CD4-positive, alpha-beta T cell treated with Interleukin-4 for 4 hours (primary cell): ENCODE data around the gene CTLA4.

Source experiments
- DNase-seq: peaks from one replicate; pipeline ENCODE4 v3.0.0-alpha.2; 2020

CTLA4 gene

DNA sequence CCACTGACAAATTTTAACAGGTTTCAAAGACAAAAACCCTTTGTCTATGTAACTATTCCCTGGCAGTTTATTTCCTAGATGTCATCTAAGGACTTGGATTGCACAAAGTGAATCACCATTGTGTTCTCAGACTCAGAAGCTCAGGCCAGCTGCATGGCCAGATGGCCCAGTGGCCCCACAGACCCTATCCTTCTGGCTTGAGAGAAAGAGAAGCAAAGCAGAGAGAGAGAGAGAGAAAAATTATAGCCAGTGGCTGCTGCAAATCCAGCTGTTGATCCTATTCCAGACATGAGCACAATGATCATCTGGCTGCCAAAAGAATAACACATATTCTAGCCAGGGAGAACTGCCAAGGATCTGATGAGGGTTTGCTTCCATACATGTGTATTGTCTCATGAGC, 25.8 kb downstream of the CTLA4 start:
- DNase-seq = no peak

DNA sequence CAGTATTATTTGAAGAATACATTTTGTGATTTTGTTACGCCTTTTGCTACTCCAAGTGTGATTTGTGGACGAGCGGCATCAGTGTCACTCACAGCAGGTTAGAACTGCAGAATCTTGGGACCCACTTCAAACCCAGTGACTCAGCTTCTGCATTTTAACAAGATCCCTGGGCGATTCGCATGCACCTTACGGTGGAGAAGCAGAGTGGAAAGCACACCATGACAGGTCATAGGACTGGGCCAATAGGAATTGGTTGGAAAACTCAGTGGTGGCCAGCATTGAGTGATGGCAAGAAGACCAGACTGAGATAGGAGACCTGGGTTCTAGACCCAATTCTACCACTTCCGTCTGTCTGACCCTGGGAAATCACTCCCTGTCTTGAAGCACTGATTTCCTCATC, 26.3 kb downstream of the CTLA4 start:
- DNase-seq = no peak

DNA sequence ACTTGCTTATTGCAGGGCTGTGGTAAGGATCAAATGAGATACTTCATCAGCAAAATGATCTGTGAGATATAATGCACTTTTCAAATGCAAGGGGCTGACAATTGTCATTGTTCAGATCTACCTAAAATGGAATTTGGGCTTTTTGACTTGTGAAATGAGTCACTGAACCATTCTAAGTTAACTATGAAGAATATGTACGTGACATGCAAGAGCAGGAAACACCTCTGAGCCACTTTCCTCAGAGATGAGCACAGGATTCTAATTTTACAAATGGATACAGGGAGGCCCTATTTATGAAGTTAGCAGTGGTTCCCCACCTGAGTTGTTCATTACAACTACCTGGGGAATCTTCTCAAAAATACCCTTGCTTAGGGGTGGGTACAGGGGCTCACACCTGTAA, 26.7 kb downstream of the CTLA4 start:
- DNase-seq = no peak

DNA sequence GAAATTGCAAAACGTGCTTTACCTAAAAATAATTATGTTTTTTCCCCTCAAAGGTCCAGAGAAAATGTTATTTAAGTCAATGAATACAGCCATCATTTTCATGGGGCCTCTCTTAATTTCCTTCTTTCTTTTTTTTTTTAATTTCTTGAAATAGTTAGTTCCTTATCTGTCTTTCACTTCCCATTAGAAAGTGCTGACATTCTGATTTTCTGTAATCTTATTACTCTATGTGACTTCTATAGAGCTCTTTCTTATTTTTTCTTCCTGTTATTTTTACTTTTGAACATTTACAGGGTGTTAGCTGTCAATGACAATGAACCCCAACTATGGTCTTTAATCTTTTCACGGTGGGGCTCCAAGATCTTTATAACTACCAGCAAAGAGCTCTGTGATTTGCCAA, 30.0 kb downstream of the CTLA4 start:
- DNase-seq = no peak

DNA sequence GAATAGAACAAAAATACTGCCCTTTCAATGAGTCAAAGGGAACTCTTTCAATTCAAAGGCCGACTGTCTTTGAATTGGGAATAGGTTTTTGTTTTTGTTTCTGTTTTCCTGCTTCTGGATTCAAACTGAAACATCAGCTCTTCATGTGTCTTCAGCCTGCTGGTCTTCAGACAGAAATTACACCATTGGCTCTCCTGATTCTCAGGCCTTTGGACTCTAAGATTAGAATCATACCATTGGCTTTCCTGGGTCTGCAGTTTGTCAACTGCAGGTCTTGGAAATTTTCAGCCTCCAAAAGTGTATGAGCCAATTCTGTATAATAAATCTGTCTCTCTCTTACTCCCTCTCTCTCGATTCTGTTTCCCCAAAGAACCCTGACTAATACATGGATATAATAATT, 31.1 kb downstream of the CTLA4 start:
- no peak for DNase-seq

DNA sequence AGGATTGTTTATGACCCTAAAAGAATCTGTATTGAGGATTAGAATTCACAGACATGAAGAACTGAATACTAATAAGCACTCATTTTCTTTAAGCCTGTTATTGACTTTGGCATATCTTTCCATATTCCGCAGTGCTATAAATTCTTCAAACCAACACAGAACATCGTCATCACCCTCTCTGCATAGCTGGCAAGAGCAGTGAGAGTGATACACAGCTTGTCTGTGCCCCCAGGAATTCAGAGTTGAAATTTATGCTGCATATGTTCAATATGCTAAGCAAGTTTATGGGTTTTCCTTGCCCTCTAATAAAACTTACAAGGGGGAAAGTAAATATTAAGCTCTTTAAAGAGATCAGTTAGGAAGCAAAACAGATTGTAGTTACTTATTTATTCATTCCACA, 32.7 kb downstream of the CTLA4 start:
- DNase-seq = no peak

DNA sequence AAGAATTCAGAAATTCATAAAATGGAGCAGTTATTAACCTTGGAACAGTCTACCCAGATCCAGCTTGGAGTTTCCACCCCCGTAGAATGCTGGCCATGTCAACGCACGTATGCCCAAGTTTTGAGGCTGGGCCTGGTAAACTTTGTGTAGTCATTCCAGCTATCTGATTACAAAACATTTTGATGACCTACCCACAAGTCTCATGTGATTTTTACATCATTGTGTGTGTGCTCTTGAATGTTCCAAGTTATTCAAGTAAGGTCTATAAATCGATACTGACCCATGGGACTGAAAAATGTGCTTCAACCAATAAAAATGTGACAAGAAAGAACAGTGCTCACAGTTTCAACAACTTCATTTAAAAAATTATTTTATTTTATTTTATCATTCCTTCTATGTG, 36.5 kb downstream of the CTLA4 start:
- no peak for DNase-seq

DNA sequence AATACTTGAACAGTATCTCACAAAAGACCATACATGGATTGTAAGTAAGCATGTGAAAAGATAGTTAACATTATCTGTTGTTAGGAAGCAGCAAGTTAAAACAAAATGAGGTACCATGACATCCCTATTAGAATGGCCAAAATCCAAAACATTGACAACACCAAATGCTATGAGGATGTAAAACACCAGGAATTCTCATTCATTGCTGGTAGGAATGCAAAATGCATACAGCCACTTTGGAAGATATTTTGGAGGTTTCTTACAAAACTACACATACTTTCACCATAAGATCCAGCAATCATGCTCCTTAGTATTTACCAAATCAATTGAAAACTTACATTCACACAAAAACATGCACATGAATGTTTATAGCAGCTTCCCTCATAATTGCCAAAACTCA, 38.1 kb downstream of the CTLA4 start:
- DNase-seq = no peak

DNA sequence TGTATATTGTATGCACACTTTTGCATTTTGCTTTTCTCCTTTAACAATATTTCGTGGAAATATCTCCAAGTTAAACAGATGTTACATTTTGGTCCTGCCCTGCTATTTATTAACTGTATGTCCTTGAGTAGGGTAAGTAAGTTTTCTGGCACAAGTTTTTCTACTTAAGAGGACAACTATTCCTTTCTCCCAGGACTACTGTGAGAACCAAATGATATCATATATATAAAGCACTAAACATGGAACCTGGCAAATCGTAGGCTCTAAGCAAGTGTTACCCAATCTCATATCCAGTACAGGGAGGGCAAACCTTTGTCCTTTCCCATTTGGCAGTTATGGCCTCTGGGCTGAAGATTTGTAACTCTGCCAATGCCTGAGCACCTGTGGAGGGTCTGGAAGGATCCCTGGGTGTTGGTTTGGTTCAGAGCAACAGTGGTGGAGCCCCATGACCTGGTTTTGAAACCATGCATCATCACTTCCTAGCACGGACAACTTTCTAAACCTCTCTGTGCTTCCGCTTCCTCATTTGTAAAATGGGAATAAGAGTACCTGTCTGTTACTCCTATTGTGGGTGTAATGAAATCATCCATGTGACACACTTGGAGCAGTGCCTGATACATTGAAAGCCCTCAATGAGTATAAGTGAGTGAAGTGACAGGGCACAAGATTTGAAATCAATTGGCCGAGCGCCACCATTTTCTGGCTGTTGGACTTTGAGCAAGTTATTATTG, 40.7 kb downstream of the CTLA4 start:
- no peak for DNase-seq

DNA sequence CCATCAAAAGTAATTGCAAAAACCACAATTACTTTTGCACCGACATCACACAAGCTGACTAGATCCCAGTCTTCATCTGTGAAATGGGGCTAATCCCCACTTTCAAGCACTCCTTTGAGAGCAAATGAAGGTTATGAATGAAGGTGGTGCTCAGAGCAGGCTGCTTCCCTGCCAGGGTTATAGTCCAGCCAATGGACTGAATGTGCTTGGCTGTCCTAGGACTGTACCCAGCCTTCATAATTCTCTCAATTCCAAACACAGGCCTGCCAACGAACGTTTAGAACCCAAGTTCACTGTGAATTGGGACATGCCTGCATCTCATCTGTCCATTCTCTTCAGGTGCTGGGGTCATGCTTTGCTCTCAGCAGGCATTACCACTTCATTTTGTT, 41.2 kb downstream of the CTLA4 start:
- DNase-seq = no peak

DNA sequence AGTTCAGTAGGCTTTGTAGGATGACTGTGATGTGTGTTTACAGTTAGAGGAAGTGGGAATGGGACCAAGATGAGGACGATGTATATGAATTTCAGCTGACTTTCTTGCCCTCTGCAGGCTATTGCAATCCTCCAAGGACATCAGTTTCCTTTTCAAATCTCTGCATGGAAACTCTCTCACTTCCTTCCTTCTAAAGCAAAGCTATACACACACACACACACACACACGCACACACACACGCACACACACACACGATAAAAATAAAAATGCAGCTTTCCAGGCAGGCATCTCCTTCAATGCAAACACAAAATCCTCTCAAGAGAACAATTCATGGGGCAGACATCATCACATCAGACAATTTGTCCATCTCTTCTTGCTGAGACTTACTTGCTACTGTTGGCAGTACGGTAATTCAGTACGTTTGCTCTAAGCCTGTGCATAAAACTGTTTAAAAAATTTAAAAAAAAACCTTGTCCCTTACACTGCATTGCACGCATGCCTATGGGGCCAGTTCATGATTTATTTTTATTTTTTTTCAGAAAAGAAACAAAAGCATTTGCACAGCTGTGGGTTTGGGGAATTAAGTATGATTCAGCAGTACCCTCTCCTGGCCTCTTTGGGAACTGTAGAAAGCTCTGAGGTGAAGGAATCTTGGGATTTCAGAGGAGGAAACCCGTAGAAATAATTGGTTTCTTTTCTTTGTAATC, 41.8 kb downstream of the CTLA4 start:
- peak; percentile 39 for DNase-seq

DNA sequence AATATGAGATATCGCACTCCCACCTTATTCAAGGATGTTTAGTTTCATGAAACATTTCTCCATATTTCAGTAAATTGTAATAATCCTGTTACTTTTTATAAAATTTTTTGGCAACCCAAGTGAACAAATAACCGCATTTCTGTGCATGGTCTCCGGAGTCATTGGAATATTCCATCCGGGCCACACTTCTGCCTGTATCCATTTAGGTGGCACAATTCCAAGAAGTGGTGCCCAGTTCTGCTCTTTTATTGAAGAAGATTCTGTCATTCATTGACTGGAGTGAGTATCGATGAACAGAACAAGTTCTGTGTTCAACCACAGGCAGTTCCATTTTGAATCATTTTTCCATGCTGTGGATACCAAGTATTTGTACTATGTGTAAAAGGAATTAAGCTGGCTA, 42.4 kb downstream of the CTLA4 start:
- DNase-seq = no peak

DNA sequence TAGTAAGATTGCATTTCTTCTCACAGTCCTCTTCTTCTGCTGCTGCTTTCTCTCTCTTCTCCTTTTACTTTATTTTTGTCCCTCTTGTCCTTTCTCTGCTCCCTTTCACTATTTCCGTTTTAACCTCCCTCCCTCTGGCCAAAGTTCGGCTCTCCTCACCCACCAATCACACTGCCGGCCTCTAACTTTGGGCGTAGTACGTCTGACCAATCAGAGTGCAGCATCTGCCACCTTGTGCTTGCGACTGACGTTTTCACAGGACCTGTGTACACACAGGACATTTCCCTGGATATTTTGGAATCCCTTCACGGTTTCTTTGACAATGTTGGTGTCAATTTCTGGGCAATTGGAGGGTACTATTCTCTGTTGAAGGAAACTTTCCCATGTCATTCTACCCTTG, 46.4 kb downstream of the CTLA4 start:
- DNase-seq = no peak

DNA sequence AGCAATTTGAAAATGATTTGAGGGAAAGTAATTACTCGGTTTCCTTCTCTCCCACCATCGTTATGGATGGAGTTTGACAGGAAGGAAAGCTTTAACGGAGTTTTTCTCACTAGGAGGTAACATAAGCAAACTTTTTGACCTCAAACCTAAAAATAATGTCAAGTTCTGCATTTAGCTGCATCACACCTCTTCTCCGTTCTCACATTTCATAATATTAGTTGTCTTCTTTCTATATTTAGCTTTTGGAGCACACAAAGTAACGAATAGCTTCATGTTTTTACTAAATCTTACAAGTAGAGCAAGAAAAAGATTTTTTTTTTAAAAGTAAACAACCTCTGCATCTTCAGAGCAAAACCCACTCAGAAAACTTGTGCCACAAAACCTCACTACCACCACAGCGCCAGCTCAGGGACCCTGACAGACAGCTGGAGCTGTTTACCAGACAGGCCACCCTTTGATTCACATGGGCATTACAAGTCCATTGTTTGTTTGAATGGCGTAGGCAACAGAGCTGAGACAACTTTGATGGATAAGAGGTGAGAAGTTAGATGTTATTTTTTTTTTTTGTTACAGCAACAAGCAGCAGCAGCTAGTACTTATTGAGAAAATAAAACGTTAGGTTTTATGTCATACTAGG, 47.1 kb downstream of the CTLA4 start:
- peak; percentile 54 for DNase-seq

DNA sequence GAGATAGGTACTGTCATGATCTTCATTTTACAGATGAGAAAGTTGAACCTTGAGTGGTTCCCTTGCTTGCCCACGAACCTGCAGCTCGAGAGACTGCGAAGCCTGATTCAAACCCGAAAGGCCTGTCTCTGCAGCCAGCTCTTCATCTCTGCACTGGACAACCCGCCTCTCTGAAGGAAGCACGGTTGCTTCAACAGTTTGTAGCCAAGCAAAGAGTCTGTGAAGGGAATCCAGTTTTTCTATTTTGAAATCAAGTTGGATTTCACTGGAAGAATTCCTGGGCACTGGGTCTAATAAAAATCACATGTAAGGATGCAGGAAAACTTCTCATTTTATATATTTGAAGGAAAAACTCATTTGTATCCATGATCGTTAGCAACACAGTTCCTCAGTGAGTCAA, 47.7 kb downstream of the CTLA4 start:
- no peak for DNase-seq

DNA sequence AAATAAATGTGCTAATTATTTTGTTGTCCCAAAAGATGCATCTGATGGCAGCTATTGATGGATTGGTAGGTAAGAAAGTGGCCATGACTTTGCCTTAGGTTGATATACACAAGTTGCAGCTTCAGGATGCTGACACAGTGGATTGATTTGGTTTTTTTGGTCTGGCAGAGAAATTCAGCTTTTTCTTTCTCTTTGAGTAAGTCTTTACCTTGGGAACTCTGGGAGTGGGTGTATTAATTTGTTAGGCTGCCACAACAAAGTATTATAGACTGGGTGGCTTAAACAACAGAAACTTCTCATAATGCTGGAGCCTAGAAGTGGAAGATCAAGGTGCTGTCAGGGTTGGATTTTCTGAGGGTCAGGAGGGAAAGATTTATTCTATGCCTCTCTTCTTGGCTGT, 49.2 kb downstream of the CTLA4 start:
- no peak for DNase-seq

DNA sequence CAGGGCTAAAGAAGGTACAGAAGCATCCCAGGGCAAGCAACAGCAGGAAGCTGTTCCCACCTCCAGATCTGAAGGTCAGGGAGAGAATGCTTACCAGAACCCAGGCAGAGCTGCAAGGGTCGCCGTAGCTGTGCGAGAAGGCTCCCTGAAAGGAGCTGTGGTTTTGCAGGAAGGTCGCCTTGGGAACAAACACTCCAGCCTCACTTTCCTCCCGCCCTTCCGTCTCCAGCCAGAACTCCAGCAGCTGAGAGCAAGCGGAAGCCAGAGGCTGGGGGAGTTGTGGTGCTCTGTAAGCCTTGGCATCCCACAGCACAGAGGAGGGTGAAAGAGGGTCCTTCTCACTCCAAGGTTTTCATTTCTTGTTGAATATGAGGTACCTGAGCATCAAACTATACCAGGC, 50.7 kb downstream of the CTLA4 start:
- no peak for DNase-seq

DNA sequence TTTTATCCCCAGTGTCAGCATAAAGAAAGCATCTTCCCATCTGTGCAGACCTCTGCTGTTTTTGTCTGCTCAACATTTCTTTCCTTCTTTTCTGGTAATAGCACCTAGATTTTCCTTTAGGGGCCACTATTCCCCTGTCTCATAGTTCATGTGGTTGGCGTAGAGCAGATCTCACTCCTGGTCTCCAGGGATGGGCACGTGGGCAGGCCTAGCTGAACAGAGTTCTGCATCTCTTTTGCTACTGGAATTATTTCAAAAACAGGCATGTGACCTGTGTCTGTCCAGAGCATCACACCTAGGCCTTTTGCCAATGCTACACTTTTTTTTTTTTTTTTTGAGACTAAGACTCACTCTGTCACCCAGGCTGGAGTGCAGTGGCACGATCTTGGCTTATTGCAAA, 51.3 kb downstream of the CTLA4 start:
- DNase-seq = no peak
